Measurements from ENCODE around the gene SYTL1. TPM values are rescaled to one million over a fixed set of nuclear protein-coding genes. Genes with fewer than 3 reads are reported as not detected.

SYTL1 gene
- total RNA-seq, 1 donor, result under 0.01 TPM

GRCh38 chr1:27361553-27361952 lies 19.7 kb downstream of the SYTL1 start:
- H3K36me3 ChIP-seq (ENCODE audit: insufficient read depth, low read length), result peaks cover 47% of the 10 kb centered on the region
- no peaks in the 10 kb centered on the region for H3K9me3 ChIP-seq (ENCODE audit: low read depth, low read length)
- H3K4me2 ChIP-seq (ENCODE audit: insufficient read depth, low read length), result no peak overlapping the region
- no peak overlapping the region for H3K27ac ChIP-seq (ENCODE audit: low read depth, low read length)
- no peak overlapping the region for H3K4me3 ChIP-seq (ENCODE audit: insufficient read depth, low read length)
- TF ChIP-seq CTCF (IDR thresholded peaks at IDR 0.05; ENCODE audit: extremely low read depth, low read depth, low read length), result no peak
- no peak overlapping the region for H2AFZ ChIP-seq (ENCODE audit: low read length)
- H4K20me1 ChIP-seq (ENCODE audit: insufficient read depth, low read length), result no peaks in the 10 kb centered on the region
- peaks cover 12% of the 10 kb centered on the region for H3K79me2 ChIP-seq (ENCODE audit: insufficient read depth, low read length)
- peaks cover 6% of the 10 kb centered on the region for H3K4me1 ChIP-seq (ENCODE audit: insufficient read depth, low read length)
- no peak for DNase-seq (ENCODE audit: insufficient read length, low spot score, missing footprints)
- H3K27me3 ChIP-seq (ENCODE audit: insufficient read depth, low read length), result no peaks in the 10 kb centered on the region

DNA sequence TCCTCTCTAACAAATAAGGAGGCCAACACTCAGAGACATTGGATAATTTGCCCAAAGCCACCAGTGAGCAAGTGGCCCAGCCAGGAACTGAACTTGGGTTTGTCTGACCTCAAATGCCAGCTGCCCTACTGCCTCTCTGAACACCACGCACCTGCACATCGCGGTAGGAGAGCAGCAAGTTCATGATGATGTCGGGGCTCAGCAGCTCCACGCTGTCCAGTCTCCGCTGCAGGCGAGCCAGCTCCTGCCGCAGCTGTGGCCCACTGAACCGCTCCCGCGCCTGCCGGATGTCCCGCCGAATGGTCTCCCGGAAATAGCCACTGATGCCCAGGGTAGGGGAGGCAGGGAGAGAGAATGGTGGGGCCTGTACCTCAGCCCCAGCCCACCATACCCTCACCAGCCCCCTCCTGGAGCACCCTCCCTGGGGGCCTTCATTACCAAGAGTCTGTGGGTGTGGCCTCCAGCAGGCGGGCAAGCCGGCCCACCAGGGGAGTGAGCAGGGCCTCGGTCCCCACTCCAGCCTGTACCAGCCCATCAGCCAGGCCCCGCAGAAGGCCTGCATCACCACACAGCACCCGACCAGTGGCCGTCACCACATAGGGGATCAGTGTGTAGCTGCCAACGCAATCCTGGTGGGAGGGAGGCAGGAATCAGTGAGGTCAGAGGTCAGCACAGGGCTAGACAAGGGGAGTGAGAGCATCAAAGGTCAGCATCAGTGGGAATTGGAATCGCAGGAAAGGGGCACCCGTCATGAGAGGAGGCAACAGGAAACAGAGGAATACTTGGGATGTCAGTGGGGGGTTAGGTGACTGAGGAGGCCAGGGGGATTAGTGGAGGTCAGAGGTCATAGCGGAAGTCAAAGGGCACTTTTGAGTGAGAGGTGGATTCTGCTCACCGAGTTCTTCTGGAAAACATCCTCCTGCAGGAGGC lies 22.2 kb downstream of the SYTL1 start:
- H3K27me3 ChIP-seq (ENCODE audit: insufficient read depth, low read length), result no peaks in the 10 kb centered on the region
- H4K20me1 ChIP-seq (ENCODE audit: insufficient read depth, low read length), result no peaks in the 10 kb centered on the region
- H3K27ac ChIP-seq (ENCODE audit: low read depth, low read length), result no peak overlapping the region
- H3K79me2 ChIP-seq (ENCODE audit: insufficient read depth, low read length), result peaks cover 12% of the 10 kb centered on the region
- no peak for TF ChIP-seq CTCF (IDR thresholded peaks at IDR 0.05; ENCODE audit: extremely low read depth, low read depth, low read length)
- H3K4me1 ChIP-seq (ENCODE audit: insufficient read depth, low read length), result peaks cover 11% of the 10 kb centered on the region
- no peak overlapping the region for H3K4me2 ChIP-seq (ENCODE audit: insufficient read depth, low read length)
- no peaks in the 10 kb centered on the region for H3K9me3 ChIP-seq (ENCODE audit: low read depth, low read length)
- H3K36me3 ChIP-seq (ENCODE audit: insufficient read depth, low read length), result peaks cover 41% of the 10 kb centered on the region
- no peak for DNase-seq (ENCODE audit: insufficient read length, low spot score, missing footprints)
- no peak overlapping the region for H3K4me3 ChIP-seq (ENCODE audit: insufficient read depth, low read length)
- H2AFZ ChIP-seq (ENCODE audit: low read length), result no peak overlapping the region

- no peaks in the 10 kb centered on the region for H3K9me3 ChIP-seq (ENCODE audit: low read depth, low read length)
- H3K27ac ChIP-seq (ENCODE audit: low read depth, low read length), result peak overlapping the region; percentile 39
- peaks cover 11% of the 10 kb centered on the region for H3K4me1 ChIP-seq (ENCODE audit: insufficient read depth, low read length)
- H3K36me3 ChIP-seq (ENCODE audit: insufficient read depth, low read length), result peaks cover 33% of the 10 kb centered on the region
- H3K4me2 ChIP-seq (ENCODE audit: insufficient read depth, low read length), result peak overlapping the region; percentile 99
- peaks cover 12% of the 10 kb centered on the region for H3K79me2 ChIP-seq (ENCODE audit: insufficient read depth, low read length)
- peak overlapping the region; percentile 94 for H2AFZ ChIP-seq (ENCODE audit: low read length)
- DNase-seq (ENCODE audit: insufficient read length, low spot score, missing footprints), result no peak
- H4K20me1 ChIP-seq (ENCODE audit: insufficient read depth, low read length), result no peaks in the 10 kb centered on the region
- no peak for TF ChIP-seq CTCF (IDR thresholded peaks at IDR 0.05; ENCODE audit: extremely low read depth, low read depth, low read length)
- H3K4me3 ChIP-seq (ENCODE audit: insufficient read depth, low read length), result peak overlapping the region; percentile 85
- no peaks in the 10 kb centered on the region for H3K27me3 ChIP-seq (ENCODE audit: insufficient read depth, low read length)
Observed at GRCh38 chr1:27364696-27365371, 23.0 kb downstream of the SYTL1 start.

Data from osteoblast (primary cell).